Upper lobe of right lung (tissue), 1 donor: Measurements from ENCODE around the gene CD276. TPM values are rescaled to one million over a fixed set of nuclear protein-coding genes. Genes with fewer than 3 reads are reported as not detected.
"Not testable (repeated sequence)": the region's sequence is repeated elsewhere in the genome, so short reads cannot be mapped to it uniquely, and the experiment has no call there.

ENCODE experiments used
- ATAC-seq: fragments of 200-7000 bp; cut with Tn5 transposase; one replicate; pipeline ENCODE4 v1.9.1; 2020; ENCODE audit warnings: mild to moderate bottlenecking, moderate library complexity
- DNase-seq: peaks from one replicate; pipeline ENCODE4 v3.0.0-alpha.2; 2020
- H3K27ac ChIP-seq: fragments of 200-600 bp; one replicate; pipeline ENCODE4 v1.8.0; 2022
- H3K27me3 ChIP-seq: fragments of 200-600 bp; one replicate; pipeline ENCODE4 v1.8.0; 2022; ENCODE audit warnings: mild to moderate bottlenecking
- H3K36me3 ChIP-seq: fragments of 200-600 bp; one replicate; pipeline ENCODE4 v1.8.0; 2022
- H3K4me1 ChIP-seq: fragments of 200-600 bp; one replicate; pipeline ENCODE4 v1.8.0; 2022
- H3K4me3 ChIP-seq: fragments of 200-600 bp; one replicate; pipeline ENCODE4 v1.8.0; 2022; ENCODE audit warnings: mild to moderate bottlenecking
- H3K9me3 ChIP-seq: fragments of 200-600 bp; one replicate; pipeline ENCODE4 v1.8.0; 2022
- CTCF ChIP-seq: fragments of 200-600 bp; IDR thresholded peaks from one replicate; pipeline ENCODE4 v1.8.0; 2022; ENCODE audit warnings: antibody characterized with exemption
- intact Hi-C: fragments of 100-400 bp; cut with DNase I; formaldehyde crosslinking; loops from one replicate; pipeline ENCODE4 v1.11.0; 2022
- total RNA-seq: library from RNA; stranded (reverse); fragmentation: NEBNext Ultra II Directional; extraction: Animal tissue kit (Norgen Biotek cat#: 25700); gene quantifications from one replicate; pipeline ENCODE4 v1.2.1, GENCODE V29; 2021
- donor health status: DM: no; HTN: yes; CAD: no; lungs with severe emphysema.

Gene CD276
- total RNA-seq, 1 donor from 2014 or later = 60.8 TPM

DNA sequence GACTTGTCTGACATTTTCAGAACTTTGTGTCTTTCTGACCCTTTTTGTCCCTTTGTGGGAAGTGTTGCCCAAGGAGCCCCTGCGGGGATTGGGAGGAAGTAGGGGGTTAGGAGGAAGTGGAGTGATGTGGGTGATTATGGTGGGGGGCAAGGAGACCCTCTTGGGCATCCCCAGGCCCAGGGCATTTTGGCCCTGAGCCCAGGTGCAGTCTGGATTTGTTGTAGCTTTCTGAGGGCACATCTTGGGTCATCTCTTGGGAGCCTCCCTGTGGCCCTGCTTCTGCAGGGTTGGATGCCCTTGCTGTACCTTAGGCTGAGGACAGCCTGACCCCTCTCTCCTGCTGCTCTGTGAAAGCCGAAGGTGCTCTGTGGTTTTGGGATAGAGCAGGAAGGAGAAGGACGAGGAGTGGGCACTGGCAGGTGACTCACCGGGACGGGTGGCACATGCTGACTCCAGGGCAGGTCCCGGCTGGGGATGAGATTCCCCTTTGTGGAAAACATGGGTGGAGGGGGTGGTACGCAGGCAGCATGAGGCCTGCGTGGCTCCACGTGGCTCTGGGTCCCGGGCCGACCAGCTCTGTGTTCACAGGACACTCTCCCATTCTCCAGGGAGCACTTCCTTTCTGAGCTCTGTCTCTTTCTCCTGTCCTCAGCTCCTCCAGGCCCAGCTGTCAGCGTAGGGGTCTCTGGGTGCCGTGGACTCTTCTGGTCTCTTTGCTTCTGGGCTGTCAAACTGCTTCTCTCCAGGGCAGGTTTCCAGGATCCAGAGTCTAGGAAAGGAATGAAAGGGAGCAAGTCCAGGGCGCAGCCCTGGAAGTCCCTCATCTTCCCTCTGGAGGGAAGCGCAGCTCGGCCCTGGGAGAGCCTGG, 11.8 kb downstream of the CD276 start:
- intact Hi-C loops = loop anchor here (10.0 kb wide), 1 partner anchor 61 kb away; the partner anchor contains the start of gene NPTN
- peaks cover 40% of the 10 kb centered on the region for H3K4me1 ChIP-seq
- peak; percentile 56 for DNase-seq
- H3K9me3 ChIP-seq = no peaks in the 10 kb centered on the region
- TF ChIP-seq CTCF = no peak
- H3K27me3 ChIP-seq = no peaks in the 10 kb centered on the region
- H3K27ac ChIP-seq = no peak overlapping the region
- no peak overlapping the region for H3K4me3 ChIP-seq
- no peak for ATAC-seq
- H3K36me3 ChIP-seq = no peaks in the 10 kb centered on the region

DNA sequence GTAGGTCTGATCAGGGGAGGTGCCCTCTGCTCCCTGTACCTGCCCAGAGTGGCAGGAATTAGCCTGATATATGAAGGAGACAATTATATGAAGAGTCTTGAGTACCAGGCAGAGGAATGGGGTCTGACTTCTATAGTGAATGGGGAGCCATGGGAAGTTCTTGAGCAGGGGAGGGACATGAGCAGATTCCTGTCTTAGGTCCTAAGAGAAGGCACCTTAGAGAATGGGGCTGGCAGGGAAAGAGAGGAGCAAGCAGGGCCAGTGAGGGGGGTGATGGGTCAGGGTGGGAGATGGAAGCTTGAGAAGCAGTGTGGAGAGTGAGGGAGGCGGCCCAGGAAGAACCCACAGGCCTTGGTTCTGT, 12.4 kb downstream of the CD276 start:
- no peak overlapping the region for H3K4me3 ChIP-seq
- intact Hi-C loops = loop anchor here (10.0 kb wide), 1 partner anchor 62 kb away; the partner anchor contains the start of gene NPTN
- peaks cover 37% of the 10 kb centered on the region for H3K4me1 ChIP-seq
- ATAC-seq (no peak), DNase-seq (no peak)
- no peak for TF ChIP-seq CTCF
- no peaks in the 10 kb centered on the region for H3K27me3 ChIP-seq
- H3K9me3 ChIP-seq = no peaks in the 10 kb centered on the region
- H3K27ac ChIP-seq = no peak overlapping the region
- no peaks in the 10 kb centered on the region for H3K36me3 ChIP-seq

DNA sequence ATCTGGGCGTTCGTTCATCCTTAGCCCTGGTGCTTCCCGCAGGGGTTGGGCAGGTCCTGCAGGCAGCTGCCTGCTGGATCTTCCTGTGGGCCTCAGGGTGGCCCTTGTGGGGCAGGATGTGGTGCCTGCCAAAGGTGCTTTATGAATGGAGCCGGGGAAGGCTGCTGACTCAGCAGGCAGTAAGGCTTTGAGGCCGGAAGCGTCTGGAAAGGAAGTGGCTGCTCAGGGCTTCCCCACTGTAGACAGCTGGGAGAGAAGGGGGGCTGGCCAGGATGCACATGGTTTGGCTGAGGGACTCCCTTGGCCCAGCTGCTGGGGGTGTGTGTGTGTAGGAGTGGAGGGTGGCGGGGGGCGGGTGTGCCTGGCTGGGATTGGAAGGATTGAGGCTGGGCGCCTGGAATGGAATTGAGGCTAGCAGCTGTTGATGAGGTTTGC, 12.9 kb downstream of the CD276 start:
- H3K4me1 ChIP-seq = peaks cover 37% of the 10 kb centered on the region
- intact Hi-C loops = loop anchor here (10.0 kb wide), 1 partner anchor 62 kb away; the partner anchor contains the start of gene NPTN
- TF ChIP-seq CTCF = no peak
- H3K27ac ChIP-seq = no peak overlapping the region
- no peaks in the 10 kb centered on the region for H3K27me3 ChIP-seq
- H3K4me3 ChIP-seq = no peak overlapping the region
- ATAC-seq (peak; percentile 91), DNase-seq (peak; percentile 85)
- no peaks in the 10 kb centered on the region for H3K36me3 ChIP-seq
- H3K9me3 ChIP-seq = no peaks in the 10 kb centered on the region

DNA sequence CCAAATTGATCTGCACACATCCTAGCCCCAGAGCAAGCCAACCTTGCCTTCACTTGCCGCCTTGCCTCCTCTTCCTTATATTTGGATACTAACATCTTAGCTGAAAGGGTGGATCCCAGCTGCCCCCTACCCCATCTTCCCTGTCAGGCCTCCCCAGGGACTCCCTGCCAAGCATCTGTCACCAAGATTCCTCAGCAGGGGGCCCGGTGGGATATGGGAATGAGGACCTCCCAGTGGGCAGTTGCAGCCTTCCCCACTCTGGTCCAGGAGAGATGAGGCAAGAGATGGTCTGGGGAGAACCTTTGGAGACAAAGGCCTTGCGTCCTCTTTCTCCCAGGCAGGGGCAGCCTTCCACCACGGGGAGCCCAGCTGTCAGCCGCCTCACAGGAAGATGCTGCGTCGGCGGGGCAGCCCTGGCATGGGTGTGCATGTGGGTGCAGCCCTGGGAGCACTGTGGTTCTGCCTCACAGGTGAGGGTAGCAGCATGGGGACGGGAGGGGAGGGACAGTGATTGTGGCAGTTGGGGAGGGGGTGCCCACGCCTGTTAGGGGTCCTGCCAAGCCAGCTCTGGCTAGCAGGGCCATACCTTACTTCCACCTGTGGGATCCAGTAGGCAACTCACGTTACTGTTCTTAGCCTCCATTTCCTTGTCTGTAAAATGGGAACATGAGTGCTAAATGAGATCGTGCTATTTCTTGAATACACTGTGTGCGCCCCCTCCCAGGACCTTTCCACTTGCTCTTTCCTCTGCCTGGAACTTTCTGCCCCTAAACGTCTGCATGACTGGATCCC, 15.3 kb downstream of the CD276 start:
- intact Hi-C loops = loop anchor here (10.0 kb wide), 1 partner anchor 65 kb away; the partner anchor contains the start of gene NPTN
- no peak overlapping the region for H3K27ac ChIP-seq
- TF ChIP-seq CTCF = no peak
- H3K4me3 ChIP-seq = no peak overlapping the region
- DNase-seq = no peak
- H3K27me3 ChIP-seq = no peaks in the 10 kb centered on the region
- peaks cover 33% of the 10 kb centered on the region for H3K4me1 ChIP-seq
- no peaks in the 10 kb centered on the region for H3K9me3 ChIP-seq
- ATAC-seq = no peak
- H3K36me3 ChIP-seq = no peaks in the 10 kb centered on the region

- DNase-seq = no peak
- TF ChIP-seq CTCF = peak; percentile 93
- peaks cover 37% of the 10 kb centered on the region for H3K4me1 ChIP-seq
- intact Hi-C loops = no loop called here
- peak; percentile 61 for ATAC-seq
- no peak overlapping the region for H3K4me3 ChIP-seq
- H3K27ac ChIP-seq = no peak overlapping the region
- peaks cover 4% of the 10 kb centered on the region for H3K36me3 ChIP-seq
- H3K9me3 ChIP-seq = no peaks in the 10 kb centered on the region
- H3K27me3 ChIP-seq = no peaks in the 10 kb centered on the region
Observed at GRCh38 chr15:73700041-73700842, 16.1 kb downstream of the CD276 start.

GRCh38 chr15:73702311-73703239, 18.4 kb downstream of the CD276 start:
- H3K9me3 ChIP-seq, H3K27me3 ChIP-seq, H3K27ac ChIP-seq, intact Hi-C loops, H3K4me3 ChIP-seq, H3K36me3 ChIP-seq, DNase-seq, ATAC-seq: not testable (repeated sequence)
- H3K4me1 ChIP-seq = peaks cover 18% of the 10 kb centered on the region

DNA sequence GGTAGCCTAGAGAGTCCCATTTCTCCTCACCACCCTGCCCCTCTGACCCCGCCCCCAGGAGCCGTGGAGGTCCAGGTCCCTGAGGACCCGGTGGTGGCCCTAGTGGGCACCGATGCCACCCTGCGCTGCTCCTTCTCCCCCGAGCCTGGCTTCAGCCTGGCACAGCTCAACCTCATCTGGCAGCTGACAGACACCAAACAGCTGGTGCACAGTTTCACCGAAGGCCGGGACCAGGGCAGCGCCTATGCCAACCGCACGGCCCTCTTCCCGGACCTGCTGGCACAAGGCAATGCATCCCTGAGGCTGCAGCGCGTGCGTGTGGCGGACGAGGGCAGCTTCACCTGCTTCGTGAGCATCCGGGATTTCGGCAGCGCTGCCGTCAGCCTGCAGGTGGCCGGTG, 19.4 kb downstream of the CD276 start:
- H3K27me3 ChIP-seq, intact Hi-C loops, ATAC-seq, H3K4me3 ChIP-seq, DNase-seq, H3K9me3 ChIP-seq, H3K27ac ChIP-seq: not testable (repeated sequence)
- H3K4me1 ChIP-seq = peaks cover 13% of the 10 kb centered on the region
- H3K36me3 ChIP-seq = peaks cover 13% of the 10 kb centered on the region
